Right atrium auricular region (tissue), 2 donors: ENCODE measurements around the gene CDCP1. TPM values are rescaled to one million over a fixed set of nuclear protein-coding genes. Genes with fewer than 3 reads are reported as not detected.

Source experiments
- DNase-seq: peaks from one replicate; pipeline ENCODE4 v3.0.0-alpha.2; 2019; ENCODE audit warnings: low spot score
- H3K27ac ChIP-seq, 2 donors: fragments of 200-600 bp; sonication (generic); 1 replicate in 1 of 2; 2 replicates in 1 of 2; pipeline ENCODE4 v1.5.1; 2016 to 2019
- H3K27me3 ChIP-seq, 2 donors: fragments of 200-600 bp; sonication (generic); one replicate each; pipeline versions ENCODE4 v1.5.1 to v1.6.0; 2017 to 2019
- H3K36me3 ChIP-seq: fragments of 200-600 bp; sonication (generic); one replicate; pipeline ENCODE4 v1.5.1; 2016
- H3K4me1 ChIP-seq, 2 donors: fragments of 200-600 bp; sonication (generic); one replicate each; pipeline versions ENCODE4 v1.5.1 to v1.6.0; 2017 to 2019
- H3K4me3 ChIP-seq, 2 donors: fragments of 200-600 bp; sonication (generic); 1 replicate in 1 of 2; 2 replicates in 1 of 2; pipeline ENCODE4 v1.5.1; 2017 to 2019; ENCODE audit warnings: mild to moderate bottlenecking in 1 of 2, moderate library complexity in 1 of 2
- H3K9me3 ChIP-seq, 2 donors: fragments of 200-600 bp; sonication (generic); one replicate each; pipeline ENCODE4 v1.5.1; 2019
- total RNA-seq, 2 donors: library from RNA; depleted of rRNA; stranded (reverse); fragments of >200 nt; gene quantifications; one replicate each; pipeline ENCODE4 v1.1.0, GENCODE V29; 2016
- TF ChIP-seq, protein P1 (sequence below), 2 donors: fragments of 200-600 bp; sonication (generic); IDR thresholded peaks; one replicate each; pipeline ENCODE4 v1.5.1; 2019; ENCODE audit warnings: antibody characterized with exemption in 2 of 2

The CDCP1 gene
- total RNA-seq, 2 donors from 2014 or later: 0.48 to 2.8 TPM

DNA sequence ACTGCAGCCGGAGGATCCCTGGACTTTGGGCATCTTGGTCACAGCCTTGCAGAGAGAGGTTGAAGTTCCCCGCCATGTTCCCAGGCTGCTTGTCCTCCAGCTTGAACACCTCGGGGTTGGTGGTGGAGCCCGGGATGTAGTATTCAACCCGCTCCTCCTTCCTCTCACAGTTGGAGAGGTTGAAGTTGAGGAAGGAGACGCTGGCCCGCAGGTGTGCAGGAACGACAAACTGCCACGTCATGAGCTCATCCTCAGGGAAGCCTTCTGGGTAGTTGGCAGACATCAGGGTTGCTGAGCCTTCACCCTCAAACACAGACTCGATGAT is 35.7 kb downstream of the CDCP1 start:
- H3K9me3 ChIP-seq: no peaks in the 10 kb centered on the region
- TF ChIP-seq, protein P1, sequence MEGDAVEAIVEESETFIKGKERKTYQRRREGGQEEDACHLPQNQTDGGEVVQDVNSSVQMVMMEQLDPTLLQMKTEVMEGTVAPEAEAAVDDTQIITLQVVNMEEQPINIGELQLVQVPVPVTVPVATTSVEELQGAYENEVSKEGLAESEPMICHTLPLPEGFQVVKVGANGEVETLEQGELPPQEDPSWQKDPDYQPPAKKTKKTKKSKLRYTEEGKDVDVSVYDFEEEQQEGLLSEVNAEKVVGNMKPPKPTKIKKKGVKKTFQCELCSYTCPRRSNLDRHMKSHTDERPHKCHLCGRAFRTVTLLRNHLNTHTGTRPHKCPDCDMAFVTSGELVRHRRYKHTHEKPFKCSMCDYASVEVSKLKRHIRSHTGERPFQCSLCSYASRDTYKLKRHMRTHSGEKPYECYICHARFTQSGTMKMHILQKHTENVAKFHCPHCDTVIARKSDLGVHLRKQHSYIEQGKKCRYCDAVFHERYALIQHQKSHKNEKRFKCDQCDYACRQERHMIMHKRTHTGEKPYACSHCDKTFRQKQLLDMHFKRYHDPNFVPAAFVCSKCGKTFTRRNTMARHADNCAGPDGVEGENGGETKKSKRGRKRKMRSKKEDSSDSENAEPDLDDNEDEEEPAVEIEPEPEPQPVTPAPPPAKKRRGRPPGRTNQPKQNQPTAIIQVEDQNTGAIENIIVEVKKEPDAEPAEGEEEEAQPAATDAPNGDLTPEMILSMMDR (IDR thresholded peaks at IDR 0.05): no peak
- H3K36me3 ChIP-seq: no peaks in the 10 kb centered on the region
- peaks cover 0 to 6% of the 10 kb centered on the region in 2 donors for H3K4me1 ChIP-seq
- no peak overlapping the region for H3K4me3 ChIP-seq
- H3K27ac ChIP-seq: peak overlapping the region in 1 of 2 donors; percentile 3
- H3K27me3 ChIP-seq: no peaks in the 10 kb centered on the region
- no peak for DNase-seq

- H3K4me3 ChIP-seq: no peak overlapping the region
- no peaks in the 10 kb centered on the region for H3K36me3 ChIP-seq
- peaks cover 0 to 6% of the 10 kb centered on the region in 2 donors for H3K4me1 ChIP-seq
- H3K9me3 ChIP-seq: no peaks in the 10 kb centered on the region
- DNase-seq: no peak
- peak overlapping the region in 1 of 2 donors; percentile 3 for H3K27ac ChIP-seq
- no peaks in the 10 kb centered on the region for H3K27me3 ChIP-seq
- TF ChIP-seq, protein P1 (IDR thresholded peaks at IDR 0.05): no peak
These were observed 36.2 kb downstream of the CDCP1 start for GRCh38 chr3:45109771-45110508.

GRCh38 chr3:45106874-45107273 is 39.3 kb downstream of the CDCP1 start:
- no peak overlapping the region for H3K4me3 ChIP-seq
- DNase-seq: no peak

DNA sequence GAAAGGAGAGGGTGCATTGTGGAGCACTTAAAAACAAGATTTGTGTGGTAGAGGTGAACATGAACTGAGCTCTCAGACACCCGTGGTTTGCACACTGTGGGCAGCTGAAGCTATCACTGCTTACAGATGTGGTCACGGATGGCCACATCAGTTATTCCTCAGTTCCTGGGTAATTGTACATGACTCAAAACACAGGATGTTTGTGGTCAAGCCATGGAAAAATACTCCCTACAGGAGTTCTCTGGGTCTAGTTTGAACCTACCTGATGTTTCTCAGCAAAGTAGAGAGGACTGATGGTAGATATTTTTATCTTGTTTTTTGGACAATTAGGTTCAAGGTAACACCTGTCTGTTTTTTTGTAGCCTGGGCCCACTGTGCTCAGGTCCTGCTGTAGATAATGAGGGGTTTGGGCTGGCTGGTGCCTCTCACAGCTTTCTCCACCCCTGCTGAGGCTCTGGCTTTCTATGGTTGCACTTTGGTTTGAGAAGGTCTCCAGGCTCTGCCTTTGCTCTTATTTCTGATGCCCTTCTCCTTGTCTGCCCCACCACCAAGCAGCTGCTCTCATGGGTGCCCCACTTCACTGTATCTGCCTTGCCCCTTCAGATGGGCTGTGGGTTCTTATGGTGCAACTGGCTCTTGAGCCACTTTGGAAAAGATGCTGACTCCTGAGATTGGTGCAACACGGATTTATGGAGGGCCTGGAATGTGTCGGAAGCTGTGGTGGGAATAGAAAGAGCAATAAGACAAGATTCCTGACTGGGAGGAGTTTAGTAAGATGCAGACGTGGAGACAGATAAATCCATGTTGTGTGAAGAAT is 40.1 kb downstream of the CDCP1 start:
- Histone ChIP-seq H3K4me3 (no peak overlapping the region), H3K27ac (no peak overlapping the region), H3K36me3 (no peaks in the 10 kb centered on the region), H3K27me3 (no peaks in the 10 kb centered on the region), H3K4me1 (no peaks in the 10 kb centered on the region), H3K9me3 (peaks cover 0 to 6% of the 10 kb centered on the region in 2 donors)
- TF ChIP-seq, protein P1 (IDR thresholded peaks at IDR 0.05): no peak
- no peak for DNase-seq

More at GRCh38 chr3:45106874-45107273, 39.3 kb downstream of the CDCP1 start:
- Histone ChIP-seq H3K4me1 (no peaks in the 10 kb centered on the region), H3K9me3 (peaks cover 0 to 6% of the 10 kb centered on the region in 2 donors), H3K27me3 (no peaks in the 10 kb centered on the region), H3K27ac (no peak overlapping the region), H3K36me3 (no peaks in the 10 kb centered on the region)
- TF ChIP-seq, protein P1 (IDR thresholded peaks at IDR 0.05): no peak

GRCh38 chr3:45104715-45105711 is 41.2 kb downstream of the CDCP1 start:
- Histone ChIP-seq H3K27me3 (no peaks in the 10 kb centered on the region), H3K4me1 (no peaks in the 10 kb centered on the region), H3K27ac (no peak overlapping the region), H3K9me3 (peaks cover 0 to 6% of the 10 kb centered on the region in 2 donors), H3K36me3 (no peaks in the 10 kb centered on the region), H3K4me3 (no peak overlapping the region)
- no peak for DNase-seq
- TF ChIP-seq, protein P1 (IDR thresholded peaks at IDR 0.05): no peak
